ENCODE data around the gene STING1.

STING1 gene

DNA sequence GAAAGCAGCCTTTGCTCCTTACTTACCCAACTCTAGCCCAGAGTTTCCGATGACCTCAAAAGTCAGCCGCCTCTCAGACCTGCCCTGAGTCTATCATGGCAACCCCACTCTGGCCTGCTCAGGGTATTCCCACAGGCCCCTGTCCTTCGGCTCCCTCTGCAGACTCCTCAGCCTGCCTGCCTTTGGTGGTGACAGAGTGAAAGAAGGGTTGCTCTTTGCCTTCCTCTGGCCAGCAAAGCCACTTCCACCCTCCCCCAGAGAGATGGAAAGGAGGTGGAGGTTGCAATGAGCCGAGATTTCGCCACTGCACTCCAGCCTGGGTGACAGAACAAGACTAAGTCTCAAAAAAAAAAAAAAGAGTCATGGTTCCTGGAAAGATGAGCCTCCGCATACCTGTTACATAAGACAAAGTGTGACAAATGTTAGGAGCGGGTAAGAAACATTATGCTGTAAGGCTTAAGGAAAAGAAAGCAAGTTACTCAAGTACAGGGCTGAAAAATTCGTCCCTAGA is 14.1 kb downstream of the STING1 start:
- TF ChIP-seq CTCF (IDR thresholded peaks at IDR 0.05; ENCODE audit: control insufficient read depth, extremely low read depth, insufficient read depth) = no peak
- DNase-seq (ENCODE audit: low read depth) = no peak
- H3K4me3 ChIP-seq (ENCODE audit: low read depth, low read length) = no peak overlapping the region

GRCh38 chr5:139462586-139463276 is 19.8 kb downstream of the STING1 start, which contains the start of gene ECSCR:
TSS of gene ECSCR (minus strand) at chr5:139462743. CDS start at chr5:139462670, 73 bp downstream.
- TF ChIP-seq CTCF (IDR thresholded peaks at IDR 0.05; ENCODE audit: control insufficient read depth, extremely low read depth, insufficient read depth) = no peak
- DNase-seq (ENCODE audit: low read depth) = no peak
- H3K4me3 ChIP-seq (ENCODE audit: low read depth, low read length) = no peak within 1 kb of the TSS

GRCh38 chr5:139461698-139462097 is 20.9 kb downstream of the STING1 start:
- no peak for TF ChIP-seq CTCF (IDR thresholded peaks at IDR 0.05; ENCODE audit: control insufficient read depth, extremely low read depth, insufficient read depth)
- no peak for DNase-seq (ENCODE audit: low read depth)
- H3K4me3 ChIP-seq (ENCODE audit: low read depth, low read length) = no peak overlapping the region

GRCh38 chr5:139461176-139461575 is 21.4 kb downstream of the STING1 start:
- DNase-seq (ENCODE audit: low read depth) = no peak
- TF ChIP-seq CTCF (IDR thresholded peaks at IDR 0.05; ENCODE audit: control insufficient read depth, extremely low read depth, insufficient read depth) = no peak
- no peak overlapping the region for H3K4me3 ChIP-seq (ENCODE audit: low read depth, low read length)

- H3K4me3 ChIP-seq (ENCODE audit: low read depth, low read length) = no peak overlapping the region
- TF ChIP-seq CTCF (IDR thresholded peaks at IDR 0.05; ENCODE audit: control insufficient read depth, extremely low read depth, insufficient read depth) = no peak
- no peak for DNase-seq (ENCODE audit: low read depth)
These were observed 22.1 kb downstream of the STING1 start for GRCh38 chr5:139460455-139460854.

DNA sequence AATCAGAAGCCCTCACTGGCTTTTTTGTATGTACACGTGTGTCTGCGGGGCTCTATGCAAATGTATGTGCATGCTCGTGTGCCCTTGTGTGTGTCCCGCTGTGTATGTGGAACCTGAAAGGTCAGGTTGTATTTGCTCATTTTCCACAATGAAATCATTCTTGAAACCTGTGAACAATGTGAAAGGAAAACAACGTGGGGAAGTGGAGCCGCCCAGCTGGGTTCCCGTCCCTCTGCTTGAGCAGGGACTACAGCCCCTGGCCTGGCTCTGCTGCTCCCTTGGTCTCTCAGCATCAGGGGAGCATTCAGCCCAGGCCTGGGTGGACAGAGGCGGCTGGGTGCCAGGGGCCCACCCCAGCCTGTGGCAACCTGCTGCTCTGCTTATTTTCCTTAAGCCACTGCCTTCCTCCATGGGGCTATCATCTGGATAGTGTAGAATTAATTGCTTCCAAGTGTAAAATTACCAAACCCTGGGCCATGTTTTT is 23.1 kb downstream of the STING1 start:
- no peak for TF ChIP-seq CTCF (IDR thresholded peaks at IDR 0.05; ENCODE audit: control insufficient read depth, extremely low read depth, insufficient read depth)
- no peak for DNase-seq (ENCODE audit: low read depth)
- no peak overlapping the region for H3K4me3 ChIP-seq (ENCODE audit: low read depth, low read length)

All from LNCaP clone FGC (cell line).